ENCODE measurements around the gene PNMT.

Gene PNMT

GRCh38 chr17:39633570-39634183, 34.6 kb upstream of the PNMT start:
- DNase-seq: no peak

GRCh38 chr17:39634384-39634871, 33.8 kb upstream of the PNMT start:
- DNase-seq: no peak

- DNase-seq: no peak
Measured at GRCh38 chr17:39635614-39636176, 32.6 kb upstream of the PNMT start.

GRCh38 chr17:39636587-39636926, 31.7 kb upstream of the PNMT start:
- no peak for DNase-seq

GRCh38 chr17:39636927-39637736, 31.1 kb upstream of the PNMT start, which contains the start of gene STARD3:
Gene STARD3 (plus strand): TSS chr17:39637144. CDS start chr17:39653532, 16,388 bp downstream.
- peak; percentile 77 for DNase-seq

GRCh38 chr17:39638317-39638716, 29.9 kb upstream of the PNMT start:
- DNase-seq: no peak

- DNase-seq: no peak
Measured at GRCh38 chr17:39639043-39639442, 29.2 kb upstream of the PNMT start.

- no peak for DNase-seq
Measured at GRCh38 chr17:39639566-39640458, 28.4 kb upstream of the PNMT start.

- DNase-seq: no peak
Measured at GRCh38 chr17:39640591-39641031, 27.6 kb upstream of the PNMT start.

- DNase-seq: no peak
Measured at GRCh38 chr17:39641097-39641496, 27.2 kb upstream of the PNMT start.

GRCh38 chr17:39641883-39642282, 26.4 kb upstream of the PNMT start:
- DNase-seq: no peak

- no peak for DNase-seq
Measured at GRCh38 chr17:39642291-39643074, 25.8 kb upstream of the PNMT start.

- no peak for DNase-seq
Measured at GRCh38 chr17:39643271-39643670, 25.0 kb upstream of the PNMT start.

- no peak for DNase-seq
Measured at GRCh38 chr17:39647256-39647655, 21.0 kb upstream of the PNMT start.

- DNase-seq: no peak
Measured at GRCh38 chr17:39648616-39649366, 19.5 kb upstream of the PNMT start.

- no peak for DNase-seq
Measured at GRCh38 chr17:39650121-39650579, 18.1 kb upstream of the PNMT start.

GRCh38 chr17:39651923-39652586, 16.2 kb upstream of the PNMT start:
- no peak for DNase-seq

GRCh38 chr17:39652587-39653315, 15.5 kb upstream of the PNMT start:
- no peak for DNase-seq

- DNase-seq: no peak
Measured at GRCh38 chr17:39653316-39653661, 15.0 kb upstream of the PNMT start.
